GM23338 (cell line): ENCODE measurements around the gene AATF. TPM values are rescaled to one million over a fixed set of nuclear protein-coding genes. Genes with fewer than 3 reads are reported as not detected.

ENCODE experiments used
- ATAC-seq: fragments of 200-7000 bp; cut with Tn5 transposase; 3 replicates; pipeline ENCODE4 v1.9.1; 2020
- DNase-seq: peaks from one replicate; pipeline ENCODE4 v3.0.0-alpha.2; 2015; ENCODE audit warnings: low spot score
- H2AFZ ChIP-seq: fragments of 200-600 bp; sonication (generic); 2 replicates; pipeline ENCODE4 v1.8.0; 2016; ENCODE audit warnings: antibody characterized with exemption, mild to moderate bottlenecking, moderate library complexity
- H3F3A ChIP-seq: fragments of 200-600 bp; sonication (generic); replicated peaks from 2 replicates; pipeline ENCODE4 v1.8.0; 2017; ENCODE audit warnings: antibody characterized with exemption, mixed run types, low read depth
- H3K27ac ChIP-seq: fragments of 200-600 bp; sonication (generic); 2 replicates; pipeline ENCODE4 v1.6.1; 2016; ENCODE audit warnings: low read depth
- H3K27me3 ChIP-seq: fragments of 200-600 bp; sonication (generic); 2 replicates; pipeline ENCODE4 v1.8.0; 2016; ENCODE audit warnings: mild to moderate bottlenecking, mixed run types, moderate library complexity; ENCODE audit not compliant: insufficient read depth
- H3K36me3 ChIP-seq: fragments of 200-600 bp; sonication (generic); 2 replicates; pipeline ENCODE4 v1.8.0; 2016; ENCODE audit warnings: mild to moderate bottlenecking; ENCODE audit not compliant: insufficient read depth
- H3K4me1 ChIP-seq: fragments of 200-600 bp; sonication (generic); 2 replicates; pipeline ENCODE4 v1.8.0; 2016; ENCODE audit warnings: mild to moderate bottlenecking, moderate library complexity; ENCODE audit not compliant: insufficient read depth
- H3K4me2 ChIP-seq: fragments of 200-600 bp; sonication (generic); 2 replicates; pipeline ENCODE4 v1.7.1; 2017; ENCODE audit warnings: mixed run types
- H3K4me3 ChIP-seq: fragments of 200-600 bp; sonication (generic); 2 replicates; pipeline ENCODE4 v1.6.1; 2016; ENCODE audit warnings: mixed run types
- H3K79me2 ChIP-seq: fragments of 200-600 bp; sonication (generic); replicated peaks from 2 replicates; pipeline ENCODE4 v1.8.0; 2017; ENCODE audit warnings: mild to moderate bottlenecking; ENCODE audit not compliant: insufficient read depth
- H3K9me2 ChIP-seq: fragments of 200-600 bp; sonication (generic); 2 replicates; pipeline ENCODE4 v1.8.0; 2017; ENCODE audit not compliant: insufficient read depth
- H4K20me1 ChIP-seq: fragments of 200-600 bp; sonication (generic); replicated peaks from 2 replicates; pipeline ENCODE4 v1.8.0; 2017; ENCODE audit warnings: mild to moderate bottlenecking; ENCODE audit not compliant: insufficient read depth
- H3K27ac Mint-ChIP-seq: 2 replicates; pipeline ENCODE4 v1.8.0; 2020; ENCODE audit warnings: inconsistent platforms, mild to moderate bottlenecking, moderate library complexity, mixed read lengths
- H3K27me3 Mint-ChIP-seq: 3 replicates; pipeline ENCODE4 v1.8.0; 2022; ENCODE audit warnings: low read depth, mild to moderate bottlenecking, moderate library complexity, mixed read lengths, inconsistent platforms; ENCODE audit not compliant: insufficient read depth, poor library complexity
- H3K36me3 Mint-ChIP-seq: 3 replicates; pipeline ENCODE4 v1.8.0; 2021; ENCODE audit warnings: low read depth, mild to moderate bottlenecking, inconsistent platforms, moderate library complexity, mixed read lengths
- H3K4me1 Mint-ChIP-seq: 3 replicates; pipeline ENCODE4 v1.8.0; 2020; ENCODE audit warnings: mild to moderate bottlenecking, inconsistent platforms, mixed read lengths
- H3K4me3 Mint-ChIP-seq: 3 replicates; pipeline ENCODE4 v1.8.0; 2021; ENCODE audit warnings: moderate library complexity, mild to moderate bottlenecking, inconsistent platforms, mixed read lengths
- H3K9me3 Mint-ChIP-seq: 3 replicates; pipeline ENCODE4 v1.8.0; 2020; ENCODE audit warnings: moderate library complexity, mild to moderate bottlenecking, inconsistent platforms, mixed read lengths
- CREB1 ChIP-seq: fragments of 250-450 bp; sonication (Bioruptor Pico); IDR thresholded peaks from 2 replicates; pipeline ENCODE4 v1.5.0; 2020; ENCODE audit warnings: low read depth, mild to moderate bottlenecking, moderate library complexity
- EZH2 ChIP-seq: fragments of 200-600 bp; sonication (generic); IDR thresholded peaks from one replicate; pipeline ENCODE4 v1.8.0; 2017; ENCODE audit warnings: antibody characterized with exemption, mild to moderate bottlenecking, low read depth; ENCODE audit not compliant: unreplicated experiment
- EZH2phosphoT487 ChIP-seq: fragments of 200-600 bp; sonication (generic); IDR thresholded peaks from one replicate; pipeline ENCODE4 v1.8.1; 2018; ENCODE audit warnings: antibody characterized with exemption; ENCODE audit not compliant: unreplicated experiment
- JUNB ChIP-seq: IDR thresholded peaks from one replicate; pipeline ENCODE4 v1.6.1; 2016; ENCODE audit warnings: antibody characterized with exemption; ENCODE audit not compliant: unreplicated experiment
- NANOG ChIP-seq: IDR thresholded peaks from 2 replicates; pipeline ENCODE4 v1.6.1; 2016; ENCODE audit warnings: antibody characterized with exemption, borderline replicate concordance
- POLR2AphosphoS5 ChIP-seq: IDR thresholded peaks from 2 replicates; pipeline ENCODE4 v1.6.1; 2016; ENCODE audit warnings: antibody characterized with exemption, low read depth
- STAT1 ChIP-seq: IDR thresholded peaks from one replicate; pipeline ENCODE4 v1.6.1; 2016; ENCODE audit warnings: antibody characterized with exemption; ENCODE audit not compliant: unreplicated experiment
- ZNF331 ChIP-seq: fragments of 250-450 bp; sonication (Bioruptor Pico); IDR thresholded peaks from 2 replicates; pipeline ENCODE4 v1.5.0; 2020; ENCODE audit warnings: low read depth, mild to moderate bottlenecking, moderate library complexity
- polyA plus RNA-seq: library from polyadenylated mRNA; unstranded; fragments of >200 nt; fragmentation: Nextera tagmentation; extraction: Ambion mirVana; gene quantifications from 2 replicates; pipeline ENCODE4 v1.2.1, GENCODE V29; 2016
- total RNA-seq: library from RNA; depleted of rRNA; stranded (reverse); fragments of >200 nt; shearing (Covaris generic); gene quantifications from 2 replicates; pipeline ENCODE4 v1.2.3, GENCODE V29; 2014
- TF ChIP-seq, protein P1 (sequence below): fragments of 250-450 bp; sonication (Bioruptor Pico); IDR thresholded peaks from 2 replicates; pipeline ENCODE4 v1.5.0; 2020; ENCODE audit warnings: mild to moderate bottlenecking, moderate library complexity

Gene AATF
- total and polyA plus RNA-seq, 2 experiments from 2014 or later: 40.2 to 71.2 TPM

DNA sequence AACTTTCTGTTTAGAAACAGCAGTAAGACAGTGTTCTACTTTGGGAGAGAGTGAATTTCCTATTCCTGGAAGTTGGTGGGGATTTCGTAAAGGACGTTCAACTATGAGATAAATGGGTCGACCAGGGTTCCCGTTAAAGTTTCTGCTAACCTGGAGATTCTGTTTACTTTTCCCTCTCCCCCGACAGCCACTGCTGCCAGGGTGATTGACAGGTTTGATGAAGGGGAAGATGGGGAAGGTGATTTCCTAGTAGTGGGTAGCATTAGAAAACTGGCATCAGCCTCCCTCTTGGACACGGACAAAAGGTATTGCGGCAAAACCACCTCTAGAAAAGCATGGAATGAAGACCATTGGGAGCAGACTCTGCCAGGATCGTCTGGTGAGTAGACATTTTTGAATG, 1.3 kb downstream of the AATF start:
- peaks cover 44% of the 10 kb centered on the region for H3K27me3 Mint-ChIP-seq
- peak overlapping the region; percentile 92 for H3K4me3 Mint-ChIP-seq

DNA sequence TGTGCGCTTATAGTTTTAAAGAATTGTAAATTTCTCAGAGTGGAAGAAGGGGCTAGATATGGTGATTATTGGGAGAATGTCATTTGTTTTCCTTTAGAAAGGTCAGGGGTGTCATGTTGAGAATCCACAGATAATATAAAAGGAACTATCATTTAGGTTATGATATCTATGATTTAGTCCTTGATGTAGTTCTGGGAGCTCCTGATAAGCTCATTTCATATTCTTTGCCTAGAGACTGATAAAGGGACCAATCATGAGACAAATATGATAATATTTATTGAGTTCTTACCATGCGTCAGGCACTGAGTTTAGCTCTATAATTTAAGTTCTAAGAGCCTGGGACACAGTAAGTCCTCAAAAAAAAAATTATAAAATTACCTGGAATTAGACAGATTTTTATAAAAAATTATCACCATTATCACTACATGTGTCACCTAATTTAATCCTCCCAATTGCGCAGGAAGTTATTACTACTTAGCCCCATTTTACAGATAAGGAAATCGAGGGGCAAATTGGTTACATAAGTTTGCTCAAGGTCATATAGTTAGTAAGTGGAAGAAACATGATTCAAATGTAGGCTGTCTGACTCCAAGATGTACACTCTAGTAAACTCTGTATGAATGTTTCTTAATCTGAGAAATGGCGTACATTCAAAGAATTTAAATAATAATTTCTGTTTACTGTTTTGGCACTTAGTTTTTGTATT, 2.5 kb downstream of the AATF start:
- H3K4me3 Mint-ChIP-seq: no peak overlapping the region; the same call in 2 of the 3 replicates
- no peak overlapping the region for H3K27ac ChIP-seq
- H3K36me3 ChIP-seq: peaks cover 32% of the 10 kb centered on the region
- no peak overlapping the region for H2AFZ ChIP-seq
- no peak overlapping the region for H3K4me2 ChIP-seq
- peaks cover 32% of the 10 kb centered on the region for H3K27me3 Mint-ChIP-seq
- H3F3A ChIP-seq: peaks cover 25% of the 10 kb centered on the region; the same call in 1 of the 2 replicates
- H4K20me1 ChIP-seq: peaks cover 27% of the 10 kb centered on the region
- TF ChIP-seq EZH2 (no peak), STAT1 (no peak), CREB1 (CRISPR knock-in tag) (no peak), EZH2phosphoT487 (no peak), JUNB (no peak), POLR2AphosphoS5 (no peak), ZNF331 (CRISPR knock-in tag) (no peak), NANOG (no peak)
- TF ChIP-seq, protein P1, sequence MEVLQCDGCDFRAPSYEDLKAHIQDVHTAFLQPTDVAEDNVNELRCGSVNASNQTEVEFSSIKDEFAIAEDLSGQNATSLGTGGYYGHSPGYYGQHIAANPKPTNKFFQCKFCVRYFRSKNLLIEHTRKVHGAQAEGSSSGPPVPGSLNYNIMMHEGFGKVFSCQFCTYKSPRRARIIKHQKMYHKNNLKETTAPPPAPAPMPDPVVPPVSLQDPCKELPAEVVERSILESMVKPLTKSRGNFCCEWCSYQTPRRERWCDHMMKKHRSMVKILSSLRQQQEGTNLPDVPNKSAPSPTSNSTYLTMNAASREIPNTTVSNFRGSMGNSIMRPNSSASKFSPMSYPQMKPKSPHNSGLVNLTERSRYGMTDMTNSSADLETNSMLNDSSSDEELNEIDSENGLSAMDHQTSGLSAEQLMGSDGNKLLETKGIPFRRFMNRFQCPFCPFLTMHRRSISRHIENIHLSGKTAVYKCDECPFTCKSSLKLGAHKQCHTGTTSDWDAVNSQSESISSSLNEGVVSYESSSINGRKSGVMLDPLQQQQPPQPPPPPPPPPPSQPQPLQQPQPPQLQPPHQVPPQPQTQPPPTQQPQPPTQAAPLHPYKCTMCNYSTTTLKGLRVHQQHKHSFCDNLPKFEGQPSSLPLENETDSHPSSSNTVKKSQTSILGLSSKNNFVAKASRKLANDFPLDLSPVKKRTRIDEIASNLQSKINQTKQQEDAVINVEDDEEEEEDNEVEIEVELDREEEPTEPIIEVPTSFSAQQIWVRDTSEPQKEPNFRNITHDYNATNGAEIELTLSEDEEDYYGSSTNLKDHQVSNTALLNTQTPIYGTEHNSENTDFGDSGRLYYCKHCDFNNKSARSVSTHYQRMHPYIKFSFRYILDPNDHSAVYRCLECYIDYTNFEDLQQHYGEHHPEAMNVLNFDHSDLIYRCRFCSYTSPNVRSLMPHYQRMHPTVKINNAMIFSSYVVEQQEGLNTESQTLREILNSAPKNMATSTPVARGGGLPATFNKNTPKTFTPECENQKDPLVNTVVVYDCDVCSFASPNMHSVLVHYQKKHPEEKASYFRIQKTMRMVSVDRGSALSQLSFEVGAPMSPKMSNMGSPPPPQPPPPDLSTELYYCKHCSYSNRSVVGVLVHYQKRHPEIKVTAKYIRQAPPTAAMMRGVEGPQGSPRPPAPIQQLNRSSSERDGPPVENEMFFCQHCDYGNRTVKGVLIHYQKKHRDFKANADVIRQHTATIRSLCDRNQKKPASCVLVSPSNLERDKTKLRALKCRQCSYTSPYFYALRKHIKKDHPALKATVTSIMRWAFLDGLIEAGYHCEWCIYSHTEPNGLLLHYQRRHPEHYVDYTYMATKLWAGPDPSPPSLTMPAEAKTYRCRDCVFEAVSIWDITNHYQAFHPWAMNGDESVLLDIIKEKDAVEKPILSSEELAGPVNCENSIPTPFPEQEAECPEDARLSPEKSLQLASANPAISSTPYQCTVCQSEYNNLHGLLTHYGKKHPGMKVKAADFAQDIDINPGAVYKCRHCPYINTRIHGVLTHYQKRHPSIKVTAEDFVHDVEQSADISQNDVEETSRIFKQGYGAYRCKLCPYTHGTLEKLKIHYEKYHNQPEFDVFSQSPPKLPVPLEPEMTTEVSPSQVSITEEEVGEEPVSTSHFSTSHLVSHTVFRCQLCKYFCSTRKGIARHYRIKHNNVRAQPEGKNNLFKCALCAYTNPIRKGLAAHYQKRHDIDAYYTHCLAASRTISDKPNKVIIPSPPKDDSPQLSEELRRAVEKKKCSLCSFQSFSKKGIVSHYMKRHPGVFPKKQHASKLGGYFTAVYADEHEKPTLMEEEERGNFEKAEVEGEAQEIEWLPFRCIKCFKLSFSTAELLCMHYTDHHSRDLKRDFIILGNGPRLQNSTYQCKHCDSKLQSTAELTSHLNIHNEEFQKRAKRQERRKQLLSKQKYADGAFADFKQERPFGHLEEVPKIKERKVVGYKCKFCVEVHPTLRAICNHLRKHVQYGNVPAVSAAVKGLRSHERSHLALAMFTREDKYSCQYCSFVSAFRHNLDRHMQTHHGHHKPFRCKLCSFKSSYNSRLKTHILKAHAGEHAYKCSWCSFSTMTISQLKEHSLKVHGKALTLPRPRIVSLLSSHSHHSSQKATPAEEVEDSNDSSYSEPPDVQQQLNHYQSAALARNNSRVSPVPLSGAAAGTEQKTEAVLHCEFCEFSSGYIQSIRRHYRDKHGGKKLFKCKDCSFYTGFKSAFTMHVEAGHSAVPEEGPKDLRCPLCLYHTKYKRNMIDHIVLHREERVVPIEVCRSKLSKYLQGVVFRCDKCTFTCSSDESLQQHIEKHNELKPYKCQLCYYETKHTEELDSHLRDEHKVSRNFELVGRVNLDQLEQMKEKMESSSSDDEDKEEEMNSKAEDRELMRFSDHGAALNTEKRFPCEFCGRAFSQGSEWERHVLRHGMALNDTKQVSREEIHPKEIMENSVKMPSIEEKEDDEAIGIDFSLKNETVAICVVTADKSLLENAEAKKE (CRISPR knock-in tag): no peak
- no peak overlapping the region for H3K27ac Mint-ChIP-seq
- peaks cover 27% of the 10 kb centered on the region for H3K4me1 Mint-ChIP-seq
- peaks cover 31% of the 10 kb centered on the region for H3K27me3 ChIP-seq
- ATAC-seq (no peak), DNase-seq (no peak)
- H3K9me3 Mint-ChIP-seq: no peaks in the 10 kb centered on the region
- H3K4me1 ChIP-seq: peaks cover 32% of the 10 kb centered on the region
- no peaks in the 10 kb centered on the region for H3K9me2 ChIP-seq
- H3K36me3 Mint-ChIP-seq: peaks cover 51% of the 10 kb centered on the region
- peaks cover 42% of the 10 kb centered on the region for H3K79me2 ChIP-seq
- H3K4me3 ChIP-seq: no peak overlapping the region

More for the DNA sequence above, 1.3 kb downstream of the AATF start:
- Mint-ChIP-seq H3K36me3 (peaks cover 41% of the 10 kb centered on the region), H3K9me3 (no peaks in the 10 kb centered on the region), H3K27ac (no peak overlapping the region), H3K4me1 (peaks cover 35% of the 10 kb centered on the region)
- TF ChIP-seq EZH2phosphoT487 (no peak), CREB1 (CRISPR knock-in tag) (no peak), JUNB (no peak), STAT1 (no peak)
- ATAC-seq (no peak), DNase-seq (no peak)
- Histone ChIP-seq H3K27ac (no peak overlapping the region), H3K36me3 (peaks cover 25% of the 10 kb centered on the region), H3K79me2 (peaks cover 37% of the 10 kb centered on the region), H3K27me3 (peaks cover 43% of the 10 kb centered on the region), H3K9me2 (no peaks in the 10 kb centered on the region), H2AFZ (no peak overlapping the region), H3F3A (peaks cover 34% of the 10 kb centered on the region; the same call in 1 of the 2 replicates), H3K4me1 (peaks cover 44% of the 10 kb centered on the region), H4K20me1 (peaks cover 26% of the 10 kb centered on the region), H3K4me2 (peak overlapping the region; percentile 99), H3K4me3 (peak overlapping the region; percentile 94)
